ENCODE measurements around the gene MBD3L4. TPM values are rescaled to one million over a fixed set of nuclear protein-coding genes. Genes with fewer than 3 reads are reported as not detected.

Gene MBD3L4
- total and polyA plus RNA-seq, 10 of the 15 experiments (the other 5 are each of a cell fraction or from before 2014, with no cell fraction given), result not detected

Other genes with a start within 250 kb of the MBD3L4 start
- gene ADGRE1, start 152.6 kb downstream of the MBD3L4 start, total RNA-seq (2014; rRNA removed), result 10.2 and 11.3 TPM in 2 replicates
- 8.4 and 9.4 TPM in 2 replicates for gene ADGRE1, start 152.6 kb downstream of the MBD3L4 start, total RNA-seq (2014; rRNA removed; fragmentation: Illumina TruSeq; extraction: Trizol)
- 7.9 and 8.9 TPM in 2 replicates for gene ADGRE1, start 152.6 kb downstream of the MBD3L4 start, total RNA-seq (2021)
- 25.7 and 35.7 TPM in 2 replicates for gene ADGRE1, start 152.6 kb downstream of the MBD3L4 start, polyA plus RNA-seq (2011; rRNA removed)
- 11.6 and 12.7 TPM in 2 replicates for gene ADGRE1, start 152.6 kb downstream of the MBD3L4 start, polyA plus RNA-seq (2014; fragmentation: Illumina TruSeq; extraction: Trizol)
- 10 to 100 TPM; 14.4 to 23.7 TPM for gene ADGRE1, start 152.6 kb downstream of the MBD3L4 start, polyA plus RNA-seq (2014; fragmentation: Nextera tagmentation; extraction: Ambion mirVana)
- 9.4 and 9.7 TPM in 2 replicates for gene ADGRE1, start 152.6 kb downstream of the MBD3L4 start, polyA plus RNA-seq (2014; rRNA removed)
- gene ADGRE1, start 152.6 kb downstream of the MBD3L4 start, polyA plus RNA-seq (2016; fragmentation: Nextera tagmentation; extraction: Ambion mirVana), result 1 to 10 TPM; 8.6 TPM
- gene MBD3L2B, start 18.7 kb downstream of the MBD3L4 start, total RNA-seq (2014; rRNA removed), result not detected in 2 replicates
- not detected in 2 replicates for gene MBD3L2B, start 18.7 kb downstream of the MBD3L4 start, total RNA-seq (2014; rRNA removed; fragmentation: Illumina TruSeq; extraction: Trizol)
- not detected in 2 replicates for gene MBD3L2B, start 18.7 kb downstream of the MBD3L4 start, total RNA-seq (2021)
- 0.10 TPM in 1 of 2 replicates, not detected in the other for gene MBD3L2B, start 18.7 kb downstream of the MBD3L4 start, polyA plus RNA-seq (2011; rRNA removed)
- not detected in 2 replicates for gene MBD3L2B, start 18.7 kb downstream of the MBD3L4 start, polyA plus RNA-seq (2014; fragmentation: Illumina TruSeq; extraction: Trizol)
- gene MBD3L2B, start 18.7 kb downstream of the MBD3L4 start, polyA plus RNA-seq (2014; fragmentation: Nextera tagmentation; extraction: Ambion mirVana), result not detected
- gene MBD3L2B, start 18.7 kb downstream of the MBD3L4 start, polyA plus RNA-seq (2014; rRNA removed), result not detected in 2 replicates
- gene MBD3L2B, start 18.7 kb downstream of the MBD3L4 start, polyA plus RNA-seq (2016; fragmentation: Nextera tagmentation; extraction: Ambion mirVana), result not detected
- gene MBD3L5, start 9.6 kb downstream of the MBD3L4 start, total RNA-seq (2014; rRNA removed), result not detected in 2 replicates
- gene MBD3L5, start 9.6 kb downstream of the MBD3L4 start, total RNA-seq (2014; rRNA removed; fragmentation: Illumina TruSeq; extraction: Trizol), result not detected in 2 replicates
- gene MBD3L5, start 9.6 kb downstream of the MBD3L4 start, total RNA-seq (2021), result not detected in 2 replicates
- gene MBD3L5, start 9.6 kb downstream of the MBD3L4 start, polyA plus RNA-seq (2011; rRNA removed), result not detected in 2 replicates
- not detected in 2 replicates for gene MBD3L5, start 9.6 kb downstream of the MBD3L4 start, polyA plus RNA-seq (2014; fragmentation: Illumina TruSeq; extraction: Trizol)
- gene MBD3L5, start 9.6 kb downstream of the MBD3L4 start, polyA plus RNA-seq (2014; fragmentation: Nextera tagmentation; extraction: Ambion mirVana), result not detected
- not detected in 2 replicates for gene MBD3L5, start 9.6 kb downstream of the MBD3L4 start, polyA plus RNA-seq (2014; rRNA removed)
- gene MBD3L5, start 9.6 kb downstream of the MBD3L4 start, polyA plus RNA-seq (2016; fragmentation: Nextera tagmentation; extraction: Ambion mirVana), result not detected
- gene MBD3L2, start 9.1 kb upstream of the MBD3L4 start, total RNA-seq (2014; rRNA removed), result not detected in 2 replicates
- not detected in 2 replicates for gene MBD3L2, start 9.1 kb upstream of the MBD3L4 start, total RNA-seq (2014; rRNA removed; fragmentation: Illumina TruSeq; extraction: Trizol)
- not detected in 2 replicates for gene MBD3L2, start 9.1 kb upstream of the MBD3L4 start, total RNA-seq (2021)
- not detected in 2 replicates for gene MBD3L2, start 9.1 kb upstream of the MBD3L4 start, polyA plus RNA-seq (2011; rRNA removed)
- not detected in 2 replicates for gene MBD3L2, start 9.1 kb upstream of the MBD3L4 start, polyA plus RNA-seq (2014; fragmentation: Illumina TruSeq; extraction: Trizol)
- not detected for gene MBD3L2, start 9.1 kb upstream of the MBD3L4 start, polyA plus RNA-seq (2014; fragmentation: Nextera tagmentation; extraction: Ambion mirVana)
- not detected in 2 replicates for gene MBD3L2, start 9.1 kb upstream of the MBD3L4 start, polyA plus RNA-seq (2014; rRNA removed)
- not detected for gene MBD3L2, start 9.1 kb upstream of the MBD3L4 start, polyA plus RNA-seq (2016; fragmentation: Nextera tagmentation; extraction: Ambion mirVana)
- gene MBD3L3, start 18.5 kb upstream of the MBD3L4 start, total RNA-seq (2014; rRNA removed), result not detected in 2 replicates
- gene MBD3L3, start 18.5 kb upstream of the MBD3L4 start, total RNA-seq (2014; rRNA removed; fragmentation: Illumina TruSeq; extraction: Trizol), result not detected in 2 replicates
- not detected in 2 replicates for gene MBD3L3, start 18.5 kb upstream of the MBD3L4 start, total RNA-seq (2021)
- not detected in 2 replicates for gene MBD3L3, start 18.5 kb upstream of the MBD3L4 start, polyA plus RNA-seq (2011; rRNA removed)
- not detected in 2 replicates for gene MBD3L3, start 18.5 kb upstream of the MBD3L4 start, polyA plus RNA-seq (2014; fragmentation: Illumina TruSeq; extraction: Trizol)
- gene MBD3L3, start 18.5 kb upstream of the MBD3L4 start, polyA plus RNA-seq (2014; fragmentation: Nextera tagmentation; extraction: Ambion mirVana), result not detected
- gene MBD3L3, start 18.5 kb upstream of the MBD3L4 start, polyA plus RNA-seq (2014; rRNA removed), result not detected in 2 replicates
- not detected for gene MBD3L3, start 18.5 kb upstream of the MBD3L4 start, polyA plus RNA-seq (2016; fragmentation: Nextera tagmentation; extraction: Ambion mirVana)
- 11.0 and 12.4 TPM in 2 replicates for gene ZNF557, start 29.5 kb upstream of the MBD3L4 start, total RNA-seq (2014; rRNA removed)
- gene ZNF557, start 29.5 kb upstream of the MBD3L4 start, total RNA-seq (2014; rRNA removed; fragmentation: Illumina TruSeq; extraction: Trizol), result 10.9 and 11.4 TPM in 2 replicates
- gene ZNF557, start 29.5 kb upstream of the MBD3L4 start, total RNA-seq (2021), result 10.7 and 12.1 TPM in 2 replicates
- gene ZNF557, start 29.5 kb upstream of the MBD3L4 start, polyA plus RNA-seq (2011; rRNA removed), result 10.4 and 11.8 TPM in 2 replicates
- 4.8 and 5.0 TPM in 2 replicates for gene ZNF557, start 29.5 kb upstream of the MBD3L4 start, polyA plus RNA-seq (2014; fragmentation: Illumina TruSeq; extraction: Trizol)
- gene ZNF557, start 29.5 kb upstream of the MBD3L4 start, polyA plus RNA-seq (2014; fragmentation: Nextera tagmentation; extraction: Ambion mirVana), result 1 to 10 TPM; 5.0 to 5.5 TPM
- gene ZNF557, start 29.5 kb upstream of the MBD3L4 start, polyA plus RNA-seq (2014; rRNA removed), result 3.8 and 3.9 TPM in 2 replicates
- 1 to 10 TPM; 8.1 to 10.0 TPM for gene ZNF557, start 29.5 kb upstream of the MBD3L4 start, polyA plus RNA-seq (2016; fragmentation: Nextera tagmentation; extraction: Ambion mirVana)

Measured in GM12878 (cell line).